CD4-positive, alpha-beta T cell treated with Interferon gamma for 1 hour (primary cell): ENCODE results near the gene OTOL1.

Experiments
- DNase-seq: peaks from one replicate; pipeline ENCODE4 v3.0.0-alpha.2; 2020

OTOL1 gene

DNA sequence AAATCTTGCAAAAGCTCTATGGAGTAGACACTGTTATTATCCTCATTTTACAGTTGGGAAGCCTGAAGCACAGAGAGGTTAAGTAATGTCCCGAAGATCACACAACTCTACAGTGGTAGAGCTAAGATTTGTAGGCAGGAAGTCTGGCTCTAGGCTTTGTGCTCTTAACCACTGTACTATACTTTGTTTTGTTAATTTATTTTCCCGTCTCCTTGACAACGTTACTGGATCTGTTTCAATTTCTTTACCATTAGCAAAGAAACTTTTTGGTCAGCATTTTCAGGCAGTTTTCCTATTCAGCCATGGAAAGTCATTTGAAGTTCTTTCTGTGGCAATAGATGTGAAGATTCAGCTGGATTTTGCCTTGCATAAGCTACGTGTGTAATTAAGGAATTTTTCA is 51.7 kb downstream of the OTOL1 start:
- DNase-seq, result no peak

DNA sequence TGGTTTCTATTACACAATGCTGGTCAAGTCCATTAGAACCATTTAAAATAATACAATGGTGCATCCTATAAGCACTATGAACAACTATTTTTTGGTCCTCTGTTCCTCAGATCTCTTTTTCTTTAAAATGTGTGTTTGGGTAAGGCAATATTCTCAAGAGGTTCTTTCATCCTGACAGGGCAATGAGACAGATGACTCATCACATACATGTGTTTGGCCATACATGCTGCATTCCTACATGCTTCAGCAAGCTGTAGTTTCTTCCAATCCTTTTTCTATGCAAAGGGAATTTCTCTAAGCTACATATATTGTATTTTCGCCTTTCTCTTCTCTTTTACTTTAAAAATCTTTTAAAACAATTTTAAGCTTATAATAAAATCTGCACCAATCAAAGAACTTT is 52.7 kb downstream of the OTOL1 start:
- DNase-seq, result no peak

GRCh38 chr3:161550491-161551195 is 54.0 kb downstream of the OTOL1 start:
- DNase-seq, result no peak

DNA sequence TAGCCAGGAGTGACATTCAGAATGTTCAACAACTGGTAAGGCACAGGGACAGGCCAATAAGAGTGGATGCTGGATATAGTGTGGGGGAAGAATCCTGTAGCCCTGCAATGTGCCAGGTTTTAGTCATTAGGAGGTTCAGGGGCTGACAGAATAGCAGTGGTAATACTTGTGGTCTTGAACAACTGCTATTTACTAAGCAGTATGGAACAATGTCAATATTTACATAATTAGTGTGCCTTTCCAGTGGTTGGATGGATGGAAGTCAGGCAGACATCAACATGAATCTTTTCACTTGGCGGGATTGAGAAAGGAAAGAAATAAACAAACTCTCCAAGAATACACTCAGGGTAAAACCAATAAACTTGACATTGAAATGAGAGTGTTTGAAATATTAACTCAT is 55.1 kb downstream of the OTOL1 start:
- DNase-seq, result no peak

DNA sequence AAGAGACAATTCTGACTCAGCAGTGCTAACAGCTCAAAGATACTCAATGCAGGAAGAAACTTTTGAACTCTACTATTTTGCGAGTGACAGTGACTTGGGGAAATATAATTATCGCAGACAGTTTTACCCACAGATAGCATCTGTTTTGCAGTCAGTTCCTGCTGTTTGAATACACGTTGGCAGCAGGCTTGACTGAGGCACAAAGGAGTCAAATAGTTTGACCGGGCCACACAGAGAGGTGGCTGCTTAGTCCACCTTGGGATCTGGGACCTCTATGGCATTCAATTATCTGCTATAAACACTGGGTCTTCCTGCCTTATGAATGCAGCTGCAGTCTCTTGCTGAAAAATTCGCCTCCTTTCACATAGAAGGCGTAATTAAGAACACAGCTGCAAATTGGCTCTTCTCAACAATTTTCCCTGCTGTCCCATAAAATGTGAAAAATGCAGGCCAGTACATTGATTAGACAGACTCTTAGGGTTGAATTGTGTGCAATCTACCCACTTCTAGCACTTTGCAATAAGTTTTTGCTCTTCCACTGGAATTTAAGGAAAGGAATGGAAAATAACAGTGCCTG is 56.5 kb downstream of the OTOL1 start:
- DNase-seq, result no peak
